Measurements from ENCODE around the gene SLC16A3.
"Not testable (repeated sequence)": the region's sequence is repeated elsewhere in the genome, so short reads cannot be mapped to it uniquely, and the experiment has no call there.

SLC16A3 gene

GRCh38 chr17:82228842-82229697 is at the start of gene SLC16A3:
Gene SLC16A3 (plus strand): TSS chr17:82229042. CDS start chr17:82236009, 6,967 bp downstream.
- peak within 1 kb of the TSS; percentile 52 to 73 for H3K4me3 ChIP-seq (ENCODE audit: low read depth in 1 of 2, low read length in 2 of 2)
- H3K36me3 ChIP-seq (ENCODE audit: control insufficient read depth in 1 of 2, insufficient read depth in 2 of 2, low read length in 2 of 2) = no peaks in the 10 kb centered on the region
- H3K27ac ChIP-seq (ENCODE audit: low read length) = peak within 1 kb of the TSS; percentile 39
- no peaks in the 10 kb centered on the region for H3K27me3 ChIP-seq (ENCODE audit: low read depth, low read length)
- peaks cover 0 to 21% of the 10 kb centered on the region in 2 donors for H3K4me1 ChIP-seq (ENCODE audit: control insufficient read depth in 1 of 2, insufficient read depth in 2 of 2, low read length in 2 of 2)
- H3K9me3 ChIP-seq (ENCODE audit: control insufficient read depth in 1 of 2, low read length in 2 of 2) = no peaks in the 10 kb centered on the region

GRCh38 chr17:82179412-82179811 is 49.4 kb upstream of the SLC16A3 start:
- Histone ChIP-seq H3K27ac (ENCODE audit: low read length) (no peak overlapping the region), H3K9me3 (ENCODE audit: control insufficient read depth in 1 of 2, low read length in 2 of 2) (no peaks in the 10 kb centered on the region), H3K27me3 (ENCODE audit: low read depth, low read length) (no peaks in the 10 kb centered on the region), H3K4me3 (ENCODE audit: low read depth in 1 of 2, low read length in 2 of 2) (no peak overlapping the region), H3K36me3 (ENCODE audit: control insufficient read depth in 1 of 2, insufficient read depth in 2 of 2, low read length in 2 of 2) (peaks cover 10 to 32% of the 10 kb centered on the region in 2 donors), H3K4me1 (ENCODE audit: control insufficient read depth in 1 of 2, insufficient read depth in 2 of 2, low read length in 2 of 2) (no peaks in the 10 kb centered on the region)

GRCh38 chr17:82179946-82180475 is 48.8 kb upstream of the SLC16A3 start:
- no peaks in the 10 kb centered on the region for H3K9me3 ChIP-seq (ENCODE audit: control insufficient read depth in 1 of 2, low read length in 2 of 2)
- no peak overlapping the region for H3K4me3 ChIP-seq (ENCODE audit: low read depth in 1 of 2, low read length in 2 of 2)
- no peaks in the 10 kb centered on the region for H3K4me1 ChIP-seq (ENCODE audit: control insufficient read depth in 1 of 2, insufficient read depth in 2 of 2, low read length in 2 of 2)
- H3K27ac ChIP-seq (ENCODE audit: low read length) = no peak overlapping the region
- H3K36me3 ChIP-seq (ENCODE audit: control insufficient read depth in 1 of 2, insufficient read depth in 2 of 2, low read length in 2 of 2) = peaks cover 10 to 38% of the 10 kb centered on the region in 2 donors
- no peaks in the 10 kb centered on the region for H3K27me3 ChIP-seq (ENCODE audit: low read depth, low read length)

GRCh38 chr17:82180776-82181528 is 47.9 kb upstream of the SLC16A3 start:
- no peaks in the 10 kb centered on the region for H3K27me3 ChIP-seq (ENCODE audit: low read depth, low read length)
- no peaks in the 10 kb centered on the region for H3K9me3 ChIP-seq (ENCODE audit: control insufficient read depth in 1 of 2, low read length in 2 of 2)
- H3K4me1 ChIP-seq (ENCODE audit: control insufficient read depth in 1 of 2, insufficient read depth in 2 of 2, low read length in 2 of 2) = no peaks in the 10 kb centered on the region
- no peak overlapping the region for H3K27ac ChIP-seq (ENCODE audit: low read length)
- peaks cover 10 to 45% of the 10 kb centered on the region in 2 donors for H3K36me3 ChIP-seq (ENCODE audit: control insufficient read depth in 1 of 2, insufficient read depth in 2 of 2, low read length in 2 of 2)
- no peak overlapping the region for H3K4me3 ChIP-seq (ENCODE audit: low read depth in 1 of 2, low read length in 2 of 2)

GRCh38 chr17:82184761-82185160 is 44.1 kb upstream of the SLC16A3 start:
- no peaks in the 10 kb centered on the region for H3K27me3 ChIP-seq (ENCODE audit: low read depth, low read length)
- H3K27ac ChIP-seq (ENCODE audit: low read length) = no peak overlapping the region
- no peak overlapping the region for H3K4me3 ChIP-seq (ENCODE audit: low read depth in 1 of 2, low read length in 2 of 2)
- H3K4me1 ChIP-seq (ENCODE audit: control insufficient read depth in 1 of 2, insufficient read depth in 2 of 2, low read length in 2 of 2) = no peaks in the 10 kb centered on the region
- H3K36me3 ChIP-seq (ENCODE audit: control insufficient read depth in 1 of 2, insufficient read depth in 2 of 2, low read length in 2 of 2) = peaks cover 10 to 47% of the 10 kb centered on the region in 2 donors
- H3K9me3 ChIP-seq (ENCODE audit: control insufficient read depth in 1 of 2, low read length in 2 of 2) = no peaks in the 10 kb centered on the region

- no peaks in the 10 kb centered on the region for H3K4me1 ChIP-seq (ENCODE audit: control insufficient read depth in 1 of 2, insufficient read depth in 2 of 2, low read length in 2 of 2)
- H3K9me3 ChIP-seq (ENCODE audit: control insufficient read depth in 1 of 2, low read length in 2 of 2) = no peaks in the 10 kb centered on the region
- no peak overlapping the region for H3K4me3 ChIP-seq (ENCODE audit: low read depth in 1 of 2, low read length in 2 of 2)
- peaks cover 10 to 40% of the 10 kb centered on the region in 2 donors for H3K36me3 ChIP-seq (ENCODE audit: control insufficient read depth in 1 of 2, insufficient read depth in 2 of 2, low read length in 2 of 2)
- no peak overlapping the region for H3K27ac ChIP-seq (ENCODE audit: low read length)
- H3K27me3 ChIP-seq (ENCODE audit: low read depth, low read length) = no peaks in the 10 kb centered on the region
Observed at GRCh38 chr17:82186221-82186620, 42.6 kb upstream of the SLC16A3 start.

GRCh38 chr17:82187500-82187899 is 41.3 kb upstream of the SLC16A3 start:
- Histone ChIP-seq H3K9me3 (ENCODE audit: control insufficient read depth in 1 of 2, low read length in 2 of 2) (no peaks in the 10 kb centered on the region), H3K36me3 (ENCODE audit: control insufficient read depth in 1 of 2, insufficient read depth in 2 of 2, low read length in 2 of 2) (peaks cover 10 to 47% of the 10 kb centered on the region in 2 donors), H3K4me1 (ENCODE audit: control insufficient read depth in 1 of 2, insufficient read depth in 2 of 2, low read length in 2 of 2) (no peaks in the 10 kb centered on the region), H3K27ac (ENCODE audit: low read length) (no peak overlapping the region), H3K4me3 (ENCODE audit: low read depth in 1 of 2, low read length in 2 of 2) (no peak overlapping the region), H3K27me3 (ENCODE audit: low read depth, low read length) (no peaks in the 10 kb centered on the region)

GRCh38 chr17:82188001-82188961 is 40.6 kb upstream of the SLC16A3 start:
- H3K9me3 ChIP-seq (ENCODE audit: control insufficient read depth in 1 of 2, low read length in 2 of 2) = no peaks in the 10 kb centered on the region
- no peaks in the 10 kb centered on the region for H3K4me1 ChIP-seq (ENCODE audit: control insufficient read depth in 1 of 2, insufficient read depth in 2 of 2, low read length in 2 of 2)
- peaks cover 9 to 47% of the 10 kb centered on the region in 2 donors for H3K36me3 ChIP-seq (ENCODE audit: control insufficient read depth in 1 of 2, insufficient read depth in 2 of 2, low read length in 2 of 2)
- H3K27me3 ChIP-seq (ENCODE audit: low read depth, low read length) = no peaks in the 10 kb centered on the region
- H3K4me3 ChIP-seq (ENCODE audit: low read depth in 1 of 2, low read length in 2 of 2) = no peak overlapping the region
- H3K27ac ChIP-seq (ENCODE audit: low read length) = no peak overlapping the region

- H3K4me1 ChIP-seq (ENCODE audit: control insufficient read depth in 1 of 2, insufficient read depth in 2 of 2, low read length in 2 of 2) = peaks cover 0 to 12% of the 10 kb centered on the region in 2 donors
- H3K27me3 ChIP-seq (ENCODE audit: low read depth, low read length); H3K4me3 ChIP-seq (ENCODE audit: low read depth in 1 of 2, low read length in 2 of 2); H3K9me3 ChIP-seq (ENCODE audit: control insufficient read depth in 1 of 2, low read length in 2 of 2): not testable (repeated sequence)
- peak overlapping the region; percentile 56 for H3K27ac ChIP-seq (ENCODE audit: low read length)
- H3K36me3 ChIP-seq (ENCODE audit: control insufficient read depth in 1 of 2, insufficient read depth in 2 of 2, low read length in 2 of 2) = peaks cover 11 to 41% of the 10 kb centered on the region in 2 donors
Observed at GRCh38 chr17:82193050-82193449, 35.8 kb upstream of the SLC16A3 start.

GRCh38 chr17:82193520-82194220 is 35.2 kb upstream of the SLC16A3 start:
- H3K27ac ChIP-seq (ENCODE audit: low read length) = peak overlapping the region; percentile 56
- H3K27me3 ChIP-seq (ENCODE audit: low read depth, low read length) = no peaks in the 10 kb centered on the region
- peaks cover 14 to 42% of the 10 kb centered on the region in 2 donors for H3K36me3 ChIP-seq (ENCODE audit: control insufficient read depth in 1 of 2, insufficient read depth in 2 of 2, low read length in 2 of 2)
- no peak overlapping the region for H3K4me3 ChIP-seq (ENCODE audit: low read depth in 1 of 2, low read length in 2 of 2)
- H3K9me3 ChIP-seq (ENCODE audit: control insufficient read depth in 1 of 2, low read length in 2 of 2) = no peaks in the 10 kb centered on the region
- H3K4me1 ChIP-seq (ENCODE audit: control insufficient read depth in 1 of 2, insufficient read depth in 2 of 2, low read length in 2 of 2) = peaks cover 0 to 12% of the 10 kb centered on the region in 2 donors
